Stomach smooth muscle (tissue), 2 donors: ENCODE data around the gene SDR42E1.

Experiments
- H3K27ac ChIP-seq: one replicate; pipeline ENCODE4 v1.7.0; 2013; ENCODE audit warnings: mild to moderate bottlenecking, low read length, inconsistent platforms
- H3K27me3 ChIP-seq, 2 donors: one replicate each; pipeline ENCODE4 v1.7.0; 2013; ENCODE audit warnings: low read length in 2 of 2; ENCODE audit not compliant: insufficient read depth in 2 of 2, control insufficient read depth in 1 of 2
- H3K36me3 ChIP-seq, 2 donors: one replicate each; pipeline ENCODE4 v1.7.0; 2013; ENCODE audit warnings: low read length in 2 of 2; ENCODE audit not compliant: control insufficient read depth in 2 of 2, insufficient read depth in 2 of 2
- H3K4me1 ChIP-seq: one replicate; pipeline ENCODE4 v1.7.0; 2013; ENCODE audit warnings: low read length; ENCODE audit not compliant: control insufficient read depth, insufficient read depth
- H3K4me3 ChIP-seq, 2 donors: one replicate each; pipeline ENCODE4 v1.7.0; 2013; ENCODE audit warnings: low read length in 2 of 2
- H3K9ac ChIP-seq, 2 donors: one replicate each; pipeline ENCODE4 v1.7.0; 2013; ENCODE audit warnings: low read length in 2 of 2, mild to moderate bottlenecking in 1 of 2
- H3K9me3 ChIP-seq, 2 donors: one replicate each; pipeline ENCODE4 v1.7.0; 2013; ENCODE audit warnings: low read length in 2 of 2; ENCODE audit not compliant: control insufficient read depth in 2 of 2
- donor health status: healthy.
- donor health status: Pancreatic carcinoma.

The SDR42E1 gene

DNA sequence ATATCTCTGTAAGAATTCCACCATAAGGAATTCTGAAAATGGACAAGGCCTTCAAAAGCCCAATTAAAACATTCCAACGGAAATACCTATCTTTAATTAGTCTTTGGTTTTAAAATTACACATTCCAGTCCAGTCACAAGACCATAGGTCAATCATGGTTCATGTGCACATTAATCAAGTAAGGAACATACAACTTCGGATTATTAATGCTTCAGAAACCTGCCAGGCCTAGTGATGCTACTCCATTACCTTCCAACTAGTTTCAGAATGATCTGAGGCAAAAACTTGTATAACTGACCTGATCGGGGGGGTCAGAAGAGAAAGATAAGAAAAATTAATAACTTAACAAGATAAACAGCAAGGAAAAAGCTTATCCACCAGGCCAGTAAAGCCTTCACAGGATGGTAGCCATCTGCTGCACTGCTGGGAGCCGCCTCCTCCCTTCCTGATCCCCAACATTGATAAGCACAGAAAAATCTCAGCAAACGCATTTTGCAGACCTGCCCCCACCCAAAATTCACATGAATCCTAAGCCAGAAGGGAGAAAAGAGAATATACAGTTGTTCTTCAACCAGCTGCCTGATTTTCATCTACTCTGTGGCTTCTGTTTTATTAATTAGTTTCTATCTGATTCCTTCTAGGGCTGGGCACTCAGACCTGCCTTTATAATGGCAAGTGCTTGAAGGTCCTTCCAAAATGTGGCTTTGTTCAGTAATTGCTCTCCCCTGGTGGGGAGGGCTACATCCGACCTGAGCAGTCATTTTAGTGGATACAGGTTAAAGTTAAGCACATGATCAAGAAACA is 6.0 kb downstream of the SDR42E1 start:
- no peak overlapping the region for H3K27ac ChIP-seq
- H3K9me3 ChIP-seq = no peaks in the 10 kb centered on the region
- H3K36me3 ChIP-seq = no peaks in the 10 kb centered on the region
- no peaks in the 10 kb centered on the region for H3K27me3 ChIP-seq
- H3K4me3 ChIP-seq = no peak overlapping the region
- no peaks in the 10 kb centered on the region for H3K4me1 ChIP-seq
- no peak overlapping the region for H3K9ac ChIP-seq

DNA sequence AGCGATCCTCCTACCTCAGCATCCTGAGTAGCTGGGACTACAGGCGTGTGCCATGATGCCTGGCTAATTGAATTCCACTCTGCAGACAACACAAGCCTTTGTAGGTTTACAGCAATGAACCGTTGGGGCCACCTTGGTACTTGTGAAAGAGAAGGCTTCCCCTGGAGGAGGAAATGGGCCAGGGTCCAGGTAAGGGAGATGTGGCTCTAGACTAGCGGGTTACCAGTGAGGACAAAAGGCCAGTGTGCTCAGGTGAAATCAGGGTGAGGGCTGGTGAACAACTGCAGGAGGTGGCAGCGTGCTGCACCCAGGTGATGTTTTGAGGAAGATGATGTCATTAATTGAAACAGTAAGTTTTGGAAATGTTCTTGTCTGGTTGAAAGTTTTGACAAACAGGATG is 6.7 kb downstream of the SDR42E1 start:
- no peaks in the 10 kb centered on the region for H3K9me3 ChIP-seq
- H3K9ac ChIP-seq = no peak overlapping the region
- no peaks in the 10 kb centered on the region for H3K27me3 ChIP-seq
- peaks cover 0 to 2% of the 10 kb centered on the region in 2 donors for H3K36me3 ChIP-seq
- no peak overlapping the region for H3K27ac ChIP-seq
- no peak overlapping the region for H3K4me3 ChIP-seq
- H3K4me1 ChIP-seq = no peaks in the 10 kb centered on the region

DNA sequence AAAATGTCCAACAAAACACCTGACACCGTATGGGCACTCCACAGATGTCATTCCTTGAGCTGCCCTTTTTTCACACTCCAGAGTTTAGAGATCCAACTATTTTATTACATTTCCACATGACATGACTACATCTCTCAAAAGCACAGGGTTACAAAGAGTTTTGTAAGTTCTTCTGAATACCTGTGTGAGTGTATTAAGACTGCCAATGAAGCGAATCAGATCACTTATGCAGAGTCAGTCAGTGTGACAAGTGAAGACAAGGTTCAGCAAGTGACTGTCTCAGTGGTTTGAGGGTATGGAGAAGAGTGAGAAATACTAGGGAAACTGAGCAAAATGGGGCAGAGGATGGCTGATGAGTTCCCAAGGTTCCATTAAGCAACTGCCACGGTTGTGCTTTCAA is 8.4 kb downstream of the SDR42E1 start:
- Histone ChIP-seq H3K9ac (no peak overlapping the region), H3K27me3 (no peaks in the 10 kb centered on the region), H3K4me3 (no peak overlapping the region), H3K9me3 (no peaks in the 10 kb centered on the region), H3K4me1 (no peaks in the 10 kb centered on the region), H3K27ac (no peak overlapping the region), H3K36me3 (peaks cover 0 to 4% of the 10 kb centered on the region in 2 donors)

DNA sequence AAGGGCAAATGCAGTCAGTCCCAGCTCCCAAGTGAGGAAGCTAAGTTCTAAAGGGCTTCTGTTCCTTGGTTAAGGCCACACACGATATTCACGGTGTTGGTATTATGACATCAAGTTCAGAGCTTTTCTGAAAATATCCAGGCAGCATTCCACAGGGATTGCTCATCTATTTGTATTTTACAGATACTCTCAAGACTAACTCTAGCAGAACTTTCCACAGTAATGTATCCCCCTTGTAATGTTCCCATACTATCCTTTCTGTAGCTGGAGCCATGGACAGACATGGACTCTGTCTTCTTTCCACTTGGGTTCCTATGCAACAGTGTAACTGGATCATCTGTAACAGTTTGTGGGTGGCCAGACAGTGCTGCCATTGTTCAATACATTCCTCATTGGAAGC is 13.5 kb downstream of the SDR42E1 start:
- H3K27ac ChIP-seq = peak overlapping the region; percentile 73
- H3K9ac ChIP-seq = no peak overlapping the region
- peaks cover 22% of the 10 kb centered on the region for H3K4me1 ChIP-seq
- H3K4me3 ChIP-seq = no peak overlapping the region
- H3K9me3 ChIP-seq = no peaks in the 10 kb centered on the region
- H3K27me3 ChIP-seq = no peaks in the 10 kb centered on the region
- H3K36me3 ChIP-seq = peaks cover 0 to 4% of the 10 kb centered on the region in 2 donors

DNA sequence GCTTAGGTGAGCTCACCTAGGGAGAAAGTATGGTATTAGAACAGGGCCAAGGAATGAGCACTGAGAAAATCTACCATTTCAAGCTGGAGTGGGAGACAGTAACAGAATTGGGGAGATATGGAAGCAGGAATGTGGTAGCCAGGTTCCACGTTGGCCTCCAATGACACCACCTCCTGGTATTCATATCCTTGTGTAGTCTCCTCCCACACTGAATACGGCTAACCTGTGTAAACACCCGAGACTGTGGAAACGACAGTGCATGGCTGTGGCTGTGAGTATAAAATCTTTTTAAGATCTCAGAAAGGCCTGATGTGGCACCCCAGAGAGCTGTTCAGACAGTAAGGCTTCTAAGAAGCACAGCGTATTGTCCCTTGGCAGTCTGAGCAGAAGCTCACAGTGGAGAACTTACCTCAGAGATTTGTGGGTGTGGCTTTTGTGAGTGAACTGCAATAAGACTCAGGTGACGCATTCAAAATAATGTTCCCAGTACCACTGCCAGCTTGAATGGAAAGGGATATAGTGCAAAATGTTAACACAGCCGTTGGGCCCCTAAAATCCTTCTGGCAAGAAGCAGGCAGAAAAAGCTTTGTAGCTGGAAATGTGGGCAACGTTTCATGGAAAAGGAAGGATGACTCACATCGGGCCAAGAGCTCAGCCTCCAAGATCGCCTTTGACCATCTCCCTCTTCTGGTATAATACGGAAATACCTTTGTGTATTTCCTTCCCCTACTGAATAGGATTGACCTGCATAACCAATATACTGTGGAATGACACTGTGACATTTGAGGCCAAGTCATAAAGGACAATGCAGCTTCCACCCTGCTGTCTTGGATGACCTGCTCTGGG is 14.4 kb downstream of the SDR42E1 start:
- H3K27ac ChIP-seq = peak overlapping the region; percentile 73
- peaks cover 22% of the 10 kb centered on the region for H3K4me1 ChIP-seq
- H3K4me3 ChIP-seq = peak overlapping the region in 1 of 2 donors; percentile 15
- H3K27me3 ChIP-seq = no peaks in the 10 kb centered on the region
- H3K36me3 ChIP-seq = peaks cover 0 to 4% of the 10 kb centered on the region in 2 donors
- no peak overlapping the region for H3K9ac ChIP-seq
- H3K9me3 ChIP-seq = no peaks in the 10 kb centered on the region

DNA sequence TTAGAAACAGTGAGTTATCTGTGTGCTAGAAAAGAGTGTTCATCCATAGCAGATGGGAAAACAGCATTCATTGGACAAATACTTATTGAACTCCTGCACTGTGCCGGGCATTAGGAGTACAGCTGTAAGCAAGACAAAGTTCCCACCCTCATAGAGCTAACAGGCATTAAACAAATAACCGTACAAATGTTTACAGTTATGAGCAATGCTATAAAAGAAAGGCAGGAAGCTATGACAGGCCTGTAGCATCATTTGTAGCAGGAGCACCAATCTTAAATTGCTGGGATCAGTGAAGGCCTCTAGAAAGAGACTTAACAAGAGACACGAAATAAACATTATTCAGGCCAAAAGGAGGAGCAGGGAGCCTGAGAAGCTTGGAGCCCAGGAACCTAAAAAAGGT is 15.6 kb downstream of the SDR42E1 start:
- Histone ChIP-seq H3K27me3 (no peaks in the 10 kb centered on the region), H3K4me3 (no peak overlapping the region), H3K4me1 (peaks cover 22% of the 10 kb centered on the region)

DNA sequence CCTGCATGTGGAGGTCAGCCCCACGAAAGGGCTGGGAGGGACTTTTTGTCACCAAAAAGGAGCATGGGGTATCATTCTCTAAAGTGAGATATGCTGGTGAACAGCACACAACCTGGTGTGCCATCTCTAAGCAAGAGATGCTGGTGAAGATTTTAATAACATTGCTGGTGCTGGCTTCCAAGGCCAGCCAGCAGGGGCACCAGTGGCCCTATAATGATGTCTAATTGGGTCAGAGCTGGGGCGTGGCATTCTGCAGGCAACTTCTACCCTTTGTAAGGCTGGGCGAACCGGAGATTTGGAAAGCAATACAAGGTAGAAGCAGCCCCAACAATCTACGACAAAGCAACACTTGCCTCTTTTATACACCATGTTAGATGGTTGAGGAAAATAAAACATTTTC is 16.8 kb downstream of the SDR42E1 start:
- Histone ChIP-seq H3K27me3 (no peaks in the 10 kb centered on the region), H3K9ac (no peak overlapping the region), H3K4me3 (no peak overlapping the region), H3K36me3 (peaks cover 0 to under 1% of the 10 kb centered on the region in 2 donors), H3K27ac (no peak overlapping the region), H3K9me3 (no peaks in the 10 kb centered on the region), H3K4me1 (peaks cover 22% of the 10 kb centered on the region)

More for the DNA sequence above, 15.6 kb downstream of the SDR42E1 start:
- H3K9me3 ChIP-seq = no peaks in the 10 kb centered on the region
- no peak overlapping the region for H3K27ac ChIP-seq
- no peak overlapping the region for H3K9ac ChIP-seq
- peaks cover 0 to 4% of the 10 kb centered on the region in 2 donors for H3K36me3 ChIP-seq

DNA sequence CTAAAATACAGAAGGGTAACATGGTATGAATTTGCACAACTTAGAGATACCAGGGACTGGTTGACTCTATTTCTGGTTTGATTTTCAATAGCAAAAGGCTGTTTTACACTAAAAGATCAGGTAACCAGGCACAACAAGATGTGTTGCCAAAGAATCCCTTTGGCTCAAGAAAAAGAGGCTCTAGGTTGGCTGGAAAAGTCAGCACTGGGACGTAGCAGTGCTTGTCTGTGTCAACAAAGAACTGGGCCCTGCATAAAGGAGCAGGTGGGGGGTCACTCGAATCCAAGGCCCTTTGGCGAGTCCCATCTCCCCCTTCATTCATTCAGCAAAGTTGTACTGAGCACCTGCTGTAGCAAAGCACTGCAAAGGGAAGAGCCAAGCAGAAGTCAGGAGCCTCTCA is 18.4 kb downstream of the SDR42E1 start:
- no peaks in the 10 kb centered on the region for H3K9me3 ChIP-seq
- no peak overlapping the region for H3K4me3 ChIP-seq
- no peak overlapping the region for H3K27ac ChIP-seq
- no peak overlapping the region for H3K9ac ChIP-seq
- no peaks in the 10 kb centered on the region for H3K27me3 ChIP-seq
- peaks cover 22% of the 10 kb centered on the region for H3K4me1 ChIP-seq
- H3K36me3 ChIP-seq = no peaks in the 10 kb centered on the region

DNA sequence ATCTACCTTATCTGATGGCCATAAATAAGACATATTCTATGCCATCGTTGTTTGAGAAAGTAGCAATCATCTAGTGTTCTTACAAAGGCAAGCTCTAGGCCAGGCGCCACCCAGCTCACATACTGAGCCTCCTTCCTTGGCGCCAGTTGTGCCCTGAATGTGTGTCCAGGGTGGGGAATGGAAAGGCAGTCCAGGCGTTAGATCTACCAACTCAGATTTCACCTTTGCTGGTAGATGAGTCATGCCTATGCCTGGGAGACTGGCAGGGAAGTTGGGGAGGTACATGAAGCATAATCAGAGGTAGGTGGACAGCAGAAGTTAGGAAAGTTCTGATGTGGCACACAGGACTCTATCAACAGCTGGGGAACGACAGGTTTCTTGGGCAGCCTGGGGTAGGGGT is 23.6 kb downstream of the SDR42E1 start:
- Histone ChIP-seq H3K9me3 (no peaks in the 10 kb centered on the region), H3K27ac (no peak overlapping the region), H3K36me3 (no peaks in the 10 kb centered on the region), H3K27me3 (no peaks in the 10 kb centered on the region), H3K4me3 (no peak overlapping the region), H3K9ac (no peak overlapping the region), H3K4me1 (no peaks in the 10 kb centered on the region)

DNA sequence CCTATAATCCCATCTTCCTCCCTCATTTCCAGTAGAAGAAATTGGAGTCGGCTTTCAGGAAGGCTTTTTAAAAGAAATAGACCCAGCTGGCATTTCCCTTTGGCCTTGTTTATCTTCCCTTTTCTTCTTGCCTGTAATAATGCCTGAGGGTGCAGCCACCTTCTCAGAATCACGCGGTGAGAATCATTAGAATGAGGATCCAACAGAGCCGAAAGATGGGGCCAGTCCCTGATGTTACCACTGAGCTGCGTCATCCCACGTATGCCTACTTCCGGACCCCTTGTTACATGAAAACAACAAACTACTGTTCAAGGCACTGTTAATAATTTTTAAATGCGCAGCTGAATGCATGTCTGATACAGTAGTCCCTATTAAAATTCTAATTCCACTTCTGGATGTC is 24.1 kb downstream of the SDR42E1 start:
- Histone ChIP-seq H3K27me3 (no peaks in the 10 kb centered on the region), H3K27ac (no peak overlapping the region), H3K4me1 (no peaks in the 10 kb centered on the region), H3K36me3 (no peaks in the 10 kb centered on the region), H3K4me3 (no peak overlapping the region), H3K9me3 (no peaks in the 10 kb centered on the region), H3K9ac (no peak overlapping the region)
